IMR-90 (cell line): Measurements from ENCODE around the gene AJUBA. TPM values are rescaled to one million over a fixed set of nuclear protein-coding genes. Genes with fewer than 3 reads are reported as not detected.

Experiments
- ATAC-seq: fragments of 200-7000 bp; cut with Tn5 transposase; 2 replicates; pipeline ENCODE4 v1.9.1; 2020; ENCODE audit warnings: low read depth, mild to moderate bottlenecking, moderate library complexity
- BruUV-seq: library from RNA; stranded (reverse); fragments of 400-500 nt; replicated peaks from 2 replicates; lab custom pipeline; 2021; lab: Mats Ljungman, UMichigan
- CTCF ChIA-PET: fragments of 300-600 bp; formaldehyde crosslinking; extraction: SDS; loops from one replicate; lab custom pipeline; 2021; ENCODE audit warnings: antibody characterized with exemption; lab: Yijun Ruan, JAX
- POLR2A ChIA-PET: fragments of 300-600 bp; sonication (Branson Sonifier 250); formaldehyde crosslinking; loops from one replicate; lab custom pipeline; 2022; ENCODE audit warnings: antibody characterized with exemption; ENCODE audit not compliant: unreplicated experiment; lab: Charles Lee
- DNase-seq: peaks from one replicate; pipeline ENCODE4 v3.0.0; 2013
- H2AFZ ChIP-seq: replicated peaks from 2 replicates; pipeline ENCODE3; 2013; ENCODE audit warnings: low read length, mild to moderate bottlenecking; ENCODE audit not compliant: poor library complexity
- H2AK5ac ChIP-seq: 2 replicates; pipeline ENCODE4 v1.6.1; 2013; ENCODE audit warnings: low read depth, low read length, inconsistent platforms
- H2AK9ac ChIP-seq: replicated peaks from 2 replicates; pipeline ENCODE3; 2013; ENCODE audit warnings: mild to moderate bottlenecking, low read depth, low read length, moderate library complexity; ENCODE audit not compliant: poor library complexity
- H2BK120ac ChIP-seq: 2 replicates; pipeline ENCODE4 v1.6.1; 2013; ENCODE audit warnings: low read depth, low read length, inconsistent platforms
- H2BK15ac ChIP-seq: 3 replicates; pipeline ENCODE4 v1.6.1; 2013; ENCODE audit warnings: low read depth, low read length, inconsistent platforms
- H2BK20ac ChIP-seq: 2 replicates; pipeline ENCODE4 v1.6.1; 2013; ENCODE audit warnings: low read depth, mild to moderate bottlenecking, inconsistent platforms, low read length, moderate library complexity
- H2BK5ac ChIP-seq: 2 replicates; pipeline ENCODE4 v1.6.1; 2013; ENCODE audit warnings: mild to moderate bottlenecking, low read depth, low read length, inconsistent platforms; ENCODE audit not compliant: poor library complexity, severe bottlenecking
- H3K14ac ChIP-seq: replicated peaks from 2 replicates; pipeline ENCODE4 v1.6.1; 2013; ENCODE audit warnings: low read depth, low read length, inconsistent platforms
- H3K18ac ChIP-seq: 2 replicates; pipeline ENCODE4 v1.6.1; 2013; ENCODE audit warnings: low read depth, low read length, control low read depth
- H3K23ac ChIP-seq: 2 replicates; pipeline ENCODE4 v1.6.1; 2013; ENCODE audit warnings: low read depth, low read length, inconsistent platforms
- H3K27ac ChIP-seq: 2 replicates; pipeline ENCODE4 v1.5.1; 2013; ENCODE audit warnings: mild to moderate bottlenecking, control low read depth, low read length; ENCODE audit not compliant: insufficient read depth
- H3K27me3 ChIP-seq: 2 replicates; pipeline ENCODE4 v1.6.1; 2013; ENCODE audit warnings: low read length; ENCODE audit not compliant: control insufficient read depth, insufficient read depth
- H3K36me3 ChIP-seq: 2 replicates; pipeline ENCODE4 v1.6.1; 2013; ENCODE audit warnings: low read length, mixed read lengths; ENCODE audit not compliant: control insufficient read depth, insufficient read depth
- H3K4ac ChIP-seq: 2 replicates; pipeline ENCODE4 v1.6.1; 2013; ENCODE audit warnings: low read depth, low read length, inconsistent platforms
- H3K4me1 ChIP-seq: 2 replicates; pipeline ENCODE4 v1.6.1; 2013; ENCODE audit warnings: low read length, mixed read lengths; ENCODE audit not compliant: control insufficient read depth, insufficient read depth
- H3K4me2 ChIP-seq: 2 replicates; pipeline ENCODE4 v1.6.1; 2013; ENCODE audit warnings: low read depth, mild to moderate bottlenecking, control low read depth, low read length, moderate library complexity
- H3K4me3 ChIP-seq: 2 replicates; pipeline ENCODE4 v1.5.1; 2013; ENCODE audit warnings: low read depth, mild to moderate bottlenecking, control low read depth, low read length, moderate library complexity; ENCODE audit not compliant: insufficient read depth
- H3K56ac ChIP-seq: 2 replicates; pipeline ENCODE4 v1.6.1; 2013; ENCODE audit warnings: low read length, inconsistent platforms; ENCODE audit not compliant: insufficient read depth; ENCODE audit errors: extremely low read depth
- H3K79me1 ChIP-seq, 2 experiments: 2 replicates each; pipeline ENCODE4 v1.6.1; 2013; ENCODE audit warnings: low read length in 2 of 2, inconsistent platforms in 1 of 2, low read depth in 1 of 2
- H3K9ac ChIP-seq: 2 replicates; pipeline ENCODE4 v1.6.1; 2013; ENCODE audit warnings: low read depth, low read length, control low read depth
- H3K9me1 ChIP-seq: 2 replicates; pipeline ENCODE4 v1.6.1; 2013; ENCODE audit warnings: low read length, inconsistent platforms; ENCODE audit not compliant: insufficient read depth
- H3K9me3 ChIP-seq: 2 replicates; pipeline ENCODE4 v1.6.1; 2013; ENCODE audit warnings: low read length; ENCODE audit not compliant: control insufficient read depth, insufficient read depth
- H4K20me1 ChIP-seq: 2 replicates; pipeline ENCODE4 v1.6.1; 2013; ENCODE audit warnings: low read length, inconsistent platforms; ENCODE audit not compliant: insufficient read depth
- H4K5ac ChIP-seq: 2 replicates; pipeline ENCODE4 v1.6.1; 2013; ENCODE audit warnings: mild to moderate bottlenecking, low read depth, low read length, control low read depth
- H4K8ac ChIP-seq, 2 experiments: 2 replicates each; pipeline ENCODE4 v1.6.1; 2013; ENCODE audit warnings: low read depth in 2 of 2, low read length in 2 of 2, control low read depth in 1 of 2, inconsistent platforms in 1 of 2
- H4K91ac ChIP-seq: 2 replicates; pipeline ENCODE4 v1.6.1; 2013; ENCODE audit warnings: low read depth, low read length, inconsistent platforms; ENCODE audit not compliant: insufficient read depth
- CEBPB ChIP-seq: IDR thresholded peaks from 2 replicates; pipeline ENCODE4 v1.6.1; 2012; ENCODE audit warnings: low read depth, low read length, improper control_type of control experiment
- CHD1 ChIP-seq: IDR thresholded peaks from 2 replicates; pipeline ENCODE4 v1.6.1; 2012; ENCODE audit warnings: low read depth, low read length, improper control_type of control experiment
- FOS ChIP-seq: fragments of 150-350 bp; IDR thresholded peaks from 2 replicates; pipeline ENCODE4 v1.6.1; 2016; ENCODE audit warnings: low read depth, low read length
- MAFK ChIP-seq: IDR thresholded peaks from 2 replicates; pipeline ENCODE4 v1.6.1; 2012; ENCODE audit warnings: low read depth, low read length, improper control_type of control experiment
- MAZ ChIP-seq: IDR thresholded peaks from 2 replicates; pipeline ENCODE4 v1.6.1; 2012; ENCODE audit warnings: low read depth, mild to moderate bottlenecking, low read length, improper control_type of control experiment, moderate library complexity, borderline replicate concordance
- MXI1 ChIP-seq: IDR thresholded peaks from 2 replicates; pipeline ENCODE4 v1.6.1; 2012; ENCODE audit warnings: low read depth, mild to moderate bottlenecking, low read length, moderate library complexity, borderline replicate concordance
- NFE2L2 ChIP-seq: fragments of 150-350 bp; IDR thresholded peaks from 2 replicates; pipeline ENCODE4 v1.6.1; 2016; ENCODE audit warnings: low read depth, mild to moderate bottlenecking, low read length
- POLR2A ChIP-seq: IDR thresholded peaks from 2 replicates; pipeline ENCODE4 v1.6.1; 2012; ENCODE audit warnings: mild to moderate bottlenecking, low read depth, low read length
- RAD21 ChIP-seq: IDR thresholded peaks from 2 replicates; pipeline ENCODE4 v1.6.1; 2012; ENCODE audit warnings: low read length, improper control_type of control experiment
- WGBS, 2 experiments: methylation state at CpG; one replicate each; pipeline versions ENCODE4 v1.1.5 to v1.1.7; 2013; ENCODE audit warnings: missing lambda C conversion rate in 2 of 2; ENCODE audit not compliant: insufficient read length in 1 of 2; ENCODE audit errors: extremely low coverage in 2 of 2; 5-methylcytosine and 5-hydroxymethylcytosine counted together
- dilution Hi-C: fragments of 300-500 bp; cut with HindIII; formaldehyde crosslinking; loops from one replicate; pipeline ENCODE4 v1.14.3; 2018; ENCODE audit warnings: low sequenced_read_pairs; ENCODE audit not compliant: unreplicated experiment
- in situ Hi-C: fragments of 300-500 bp; cut with MboI; formaldehyde crosslinking; loops from 3 replicates; pipeline ENCODE4 v1.14.3; 2019; ENCODE audit warnings: low sequenced_read_pairs, inconsistent platforms, mixed read lengths
- intact Hi-C: fragments of 100-400 bp; cut with micrococcal nuclease; formaldehyde crosslinking; loops from 2 replicates; pipeline ENCODE4 v1.10.0; 2022
- polyA plus RNA-seq, 3 experiments: library from polyadenylated mRNA; depleted of rRNA; stranded (reverse); fragments of >200 nt; gene quantifications; 2 replicates each; pipeline ENCODE4 v1.2.3, GENCODE V29; 2012; ENCODE audit warnings: low replicate concordance in 1 of 3
- total RNA-seq: library from RNA; depleted of rRNA; stranded (reverse); fragments of >200 nt; gene quantifications from 2 replicates; pipeline ENCODE4 v1.2.3, GENCODE V29; 2012
- TF ChIP-seq, protein P1 (sequence below): fragments of 150-350 bp; IDR thresholded peaks from 2 replicates; pipeline ENCODE4 v1.6.1; 2017; ENCODE audit warnings: mild to moderate bottlenecking, antibody characterized with exemption, low read length, low read depth
- TF ChIP-seq, protein P2 (sequence below): fragments of 150-350 bp; IDR thresholded peaks from 2 replicates; pipeline ENCODE4 v1.6.1; 2016; ENCODE audit warnings: low read depth, mild to moderate bottlenecking, low read length, moderate library complexity, borderline replicate concordance
- TF ChIP-seq, protein P3 (sequence below): conservative IDR thresholded peaks from 2 replicates; pipeline ENCODE4 v1.5.1; 2012; ENCODE audit warnings: mild to moderate bottlenecking, low read depth, low read length, improper control_type of control experiment

The AJUBA gene
- total and polyA plus RNA-seq, 2 of the 4 experiments (the other 2 are of a cell fraction), result 46.4 to 67.6 TPM

DNA sequence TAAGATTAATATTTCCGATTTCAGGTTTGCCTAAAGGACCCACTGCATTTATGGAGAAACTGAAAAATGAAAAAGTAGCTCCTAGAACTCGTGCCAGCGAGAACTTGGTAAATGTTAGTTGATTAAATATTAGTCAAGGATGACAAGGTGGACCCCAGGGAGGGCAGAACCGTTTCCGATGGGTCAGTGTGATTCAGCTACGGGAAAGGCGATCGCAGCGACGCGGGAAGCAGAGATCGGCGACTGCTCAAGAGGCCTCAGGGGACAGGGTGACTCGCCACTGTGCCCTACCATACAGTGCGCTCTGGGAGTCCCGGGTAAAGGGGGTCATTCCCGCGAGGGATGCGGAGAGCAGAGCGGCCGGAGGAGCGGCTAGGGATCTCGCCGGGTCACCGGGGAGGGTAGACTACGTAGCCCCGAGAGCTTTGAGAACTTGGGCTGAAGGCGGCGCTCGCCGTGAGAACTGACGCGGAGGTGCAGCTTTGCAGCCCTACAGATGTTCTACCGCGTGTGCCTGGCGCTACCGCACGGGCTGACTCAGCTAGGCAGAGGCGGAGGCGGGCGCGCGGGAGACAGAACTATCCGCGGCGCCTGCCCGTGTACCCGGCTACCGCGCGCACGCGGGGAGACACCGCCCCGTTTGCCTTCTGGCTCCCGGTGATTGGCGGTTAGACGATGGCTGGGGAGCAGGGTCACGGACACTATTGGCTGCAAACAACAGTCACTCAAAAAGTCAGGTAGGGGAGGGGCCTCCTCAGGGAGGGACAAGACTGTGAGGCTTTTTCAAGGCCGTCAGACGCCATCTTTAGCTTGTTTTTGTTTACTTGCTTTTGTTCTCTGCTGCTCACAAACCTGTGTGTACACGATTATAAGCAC lies 24.4 kb upstream of the AJUBA start:
- no peaks in the 10 kb centered on the region for H4K20me1 ChIP-seq
- peak overlapping the region; percentile 93 for H2AFZ ChIP-seq
- in situ Hi-C loops (no loop called here), intact Hi-C loops (loop anchor here (2.0 kb wide), 1 partner anchor 28 kb away; the partner anchor contains the start of gene PSMB5), dilution Hi-C loops (no loop called here)
- POLR2A ChIA-PET, result interaction anchor here (1.0 to 1.5 kb wide), 4 partner anchors 11 to 33 kb away, joined by 4 to 13 read pairs (median 6); no protein-coding TSS in a partner anchor
- no peaks in the 10 kb centered on the region for H3K9me3 ChIP-seq
- CTCF ChIA-PET, result interaction anchor here (0.7 to 3.2 kb wide), 6 partner anchors 10 to 62 kb away, joined by 3 to 20 read pairs (median 6); partner anchors contain the start of gene CDH24
- peak overlapping the region; percentile 82 for H3K27ac ChIP-seq
- H3K36me3 ChIP-seq, result no peaks in the 10 kb centered on the region
- peak overlapping the region; percentile 92 for H3K18ac ChIP-seq
- H2BK120ac ChIP-seq, result peak overlapping the region; percentile 94
- peak overlapping the region; percentile 99 for H3K4ac ChIP-seq
- peak overlapping the region; percentile 73 for H2AK5ac ChIP-seq
- H3K4me3 ChIP-seq, result peak overlapping the region; percentile 58
- H2BK15ac ChIP-seq, result peak overlapping the region; percentile 41; the same call in 2 of the 3 replicates
- no peaks in the 10 kb centered on the region for H3K27me3 ChIP-seq
- ATAC-seq (peak; percentile 97), DNase-seq (peak; percentile 97)
- peak overlapping the region; percentile 86 for H2BK20ac ChIP-seq
- peak overlapping the region; percentile 91 for H4K5ac ChIP-seq
- peak overlapping the region; percentile 95 for H2AK9ac ChIP-seq
- H2BK5ac ChIP-seq, result peak overlapping the region; percentile 85
- H3K79me1 ChIP-seq, result peaks cover 0 to 12% of the 10 kb centered on the region in 2 experiments; a peak in 3 of 4 replicates
- H3K23ac ChIP-seq, result peak overlapping the region; percentile 97
- H4K91ac ChIP-seq, result peak overlapping the region; percentile 98
- H3K9me1 ChIP-seq, result peaks cover 3% of the 10 kb centered on the region; the same call in 1 of the 2 replicates
- H4K8ac ChIP-seq, result peak overlapping the region; percentile 81 to 100
- H3K4me1 ChIP-seq, result peaks cover 2% of the 10 kb centered on the region; the same call in 1 of the 2 replicates
- BruUV-seq, result no TSS peak
- H3K14ac ChIP-seq, result peak overlapping the region; percentile 99
- H3K56ac ChIP-seq, result peak overlapping the region; percentile 88
- H3K9ac ChIP-seq, result peak overlapping the region; percentile 74
- peak overlapping the region; percentile 92 for H3K4me2 ChIP-seq
- WGBS, 2 experiments, result 1% methylated on average over 53 of the region's 62 CpGs; no CpG with 5 or more reads in 1 of the 2 experiments
- TF ChIP-seq, protein P1, sequence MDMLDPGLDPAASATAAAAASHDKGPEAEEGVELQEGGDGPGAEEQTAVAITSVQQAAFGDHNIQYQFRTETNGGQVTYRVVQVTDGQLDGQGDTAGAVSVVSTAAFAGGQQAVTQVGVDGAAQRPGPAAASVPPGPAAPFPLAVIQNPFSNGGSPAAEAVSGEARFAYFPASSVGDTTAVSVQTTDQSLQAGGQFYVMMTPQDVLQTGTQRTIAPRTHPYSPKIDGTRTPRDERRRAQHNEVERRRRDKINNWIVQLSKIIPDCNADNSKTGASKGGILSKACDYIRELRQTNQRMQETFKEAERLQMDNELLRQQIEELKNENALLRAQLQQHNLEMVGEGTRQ, result peak; percentile 17; the same call in 1 of the 2 replicates
- no peak for TF ChIP-seq RAD21
- peak; percentile 56 for TF ChIP-seq MAFK
- peak; percentile 99 for TF ChIP-seq MAZ
- peak; percentile 70 for TF ChIP-seq POLR2A
- TF ChIP-seq CEBPB, result no peak
- TF ChIP-seq MXI1, result peak; percentile 81
- TF ChIP-seq, protein P2, sequence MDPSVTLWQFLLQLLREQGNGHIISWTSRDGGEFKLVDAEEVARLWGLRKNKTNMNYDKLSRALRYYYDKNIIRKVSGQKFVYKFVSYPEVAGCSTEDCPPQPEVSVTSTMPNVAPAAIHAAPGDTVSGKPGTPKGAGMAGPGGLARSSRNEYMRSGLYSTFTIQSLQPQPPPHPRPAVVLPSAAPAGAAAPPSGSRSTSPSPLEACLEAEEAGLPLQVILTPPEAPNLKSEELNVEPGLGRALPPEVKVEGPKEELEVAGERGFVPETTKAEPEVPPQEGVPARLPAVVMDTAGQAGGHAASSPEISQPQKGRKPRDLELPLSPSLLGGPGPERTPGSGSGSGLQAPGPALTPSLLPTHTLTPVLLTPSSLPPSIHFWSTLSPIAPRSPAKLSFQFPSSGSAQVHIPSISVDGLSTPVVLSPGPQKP, result no peak
- no peak for TF ChIP-seq CHD1
- TF ChIP-seq NFE2L2, result 0 out of 2 replicates have a peak, but pooled peaks have one; percentile 2
- TF ChIP-seq, protein P3, sequence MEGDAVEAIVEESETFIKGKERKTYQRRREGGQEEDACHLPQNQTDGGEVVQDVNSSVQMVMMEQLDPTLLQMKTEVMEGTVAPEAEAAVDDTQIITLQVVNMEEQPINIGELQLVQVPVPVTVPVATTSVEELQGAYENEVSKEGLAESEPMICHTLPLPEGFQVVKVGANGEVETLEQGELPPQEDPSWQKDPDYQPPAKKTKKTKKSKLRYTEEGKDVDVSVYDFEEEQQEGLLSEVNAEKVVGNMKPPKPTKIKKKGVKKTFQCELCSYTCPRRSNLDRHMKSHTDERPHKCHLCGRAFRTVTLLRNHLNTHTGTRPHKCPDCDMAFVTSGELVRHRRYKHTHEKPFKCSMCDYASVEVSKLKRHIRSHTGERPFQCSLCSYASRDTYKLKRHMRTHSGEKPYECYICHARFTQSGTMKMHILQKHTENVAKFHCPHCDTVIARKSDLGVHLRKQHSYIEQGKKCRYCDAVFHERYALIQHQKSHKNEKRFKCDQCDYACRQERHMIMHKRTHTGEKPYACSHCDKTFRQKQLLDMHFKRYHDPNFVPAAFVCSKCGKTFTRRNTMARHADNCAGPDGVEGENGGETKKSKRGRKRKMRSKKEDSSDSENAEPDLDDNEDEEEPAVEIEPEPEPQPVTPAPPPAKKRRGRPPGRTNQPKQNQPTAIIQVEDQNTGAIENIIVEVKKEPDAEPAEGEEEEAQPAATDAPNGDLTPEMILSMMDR, result peak; percentile 32
- peak; percentile 45; the same call in 1 of the 2 replicates for TF ChIP-seq FOS
